Muscle layer of colon (tissue), 2 donors: Measurements from ENCODE around the gene ERO1B.
"Not testable (repeated sequence)": the region's sequence is repeated elsewhere in the genome, so short reads cannot be mapped to it uniquely, and the experiment has no call there.

ENCODE experiments used
- H3K27ac ChIP-seq: one replicate; pipeline ENCODE4 v1.7.0; 2013; ENCODE audit warnings: low read depth, mild to moderate bottlenecking, low read length, moderate library complexity
- H3K27me3 ChIP-seq, 2 donors: one replicate each; pipeline ENCODE4 v1.7.0; 2013; ENCODE audit warnings: low read length in 2 of 2, mild to moderate bottlenecking in 2 of 2; ENCODE audit not compliant: insufficient read depth in 2 of 2, control insufficient read depth in 1 of 2
- H3K36me3 ChIP-seq: one replicate; pipeline ENCODE4 v1.7.0; 2013; ENCODE audit warnings: mild to moderate bottlenecking, low read length; ENCODE audit not compliant: insufficient read depth
- H3K4me1 ChIP-seq: one replicate; pipeline ENCODE4 v1.7.0; 2013; ENCODE audit warnings: mild to moderate bottlenecking, low read length; ENCODE audit not compliant: insufficient read depth
- H3K4me3 ChIP-seq, 2 donors: one replicate each; pipeline ENCODE4 v1.7.0; 2013; ENCODE audit warnings: low read length in 2 of 2, low read depth in 1 of 2, mild to moderate bottlenecking in 1 of 2, moderate library complexity in 1 of 2
- H3K9ac ChIP-seq: one replicate; pipeline ENCODE4 v1.7.0; 2013; ENCODE audit warnings: low read length
- H3K9me3 ChIP-seq: one replicate; pipeline ENCODE4 v1.7.0; 2013; ENCODE audit warnings: mild to moderate bottlenecking, low read length
- donor health status: abdominal sarcoma.
- donor health status: Adenocarcinoma of cecum.

ERO1B gene

GRCh38 chr1:236315092-236315491, 33.3 kb upstream of the ERO1B start:
- Histone ChIP-seq H3K4me3 (no peak overlapping the region), H3K9ac (no peak overlapping the region), H3K36me3 (no peaks in the 10 kb centered on the region), H3K9me3 (no peaks in the 10 kb centered on the region), H3K27me3 (no peaks in the 10 kb centered on the region), H3K27ac (no peak overlapping the region), H3K4me1 (no peaks in the 10 kb centered on the region)

- H3K36me3 ChIP-seq, H3K4me3 ChIP-seq, H3K27ac ChIP-seq, H3K4me1 ChIP-seq, H3K27me3 ChIP-seq, H3K9ac ChIP-seq, H3K9me3 ChIP-seq: not testable (repeated sequence)
Observed at GRCh38 chr1:236314050-236314449, 32.3 kb upstream of the ERO1B start.

- Histone ChIP-seq H3K27ac (no peak overlapping the region), H3K27me3 (no peaks in the 10 kb centered on the region), H3K9me3 (no peaks in the 10 kb centered on the region), H3K36me3 (no peaks in the 10 kb centered on the region), H3K9ac (no peak overlapping the region), H3K4me1 (no peaks in the 10 kb centered on the region), H3K4me3 (no peak overlapping the region)
Observed at GRCh38 chr1:236313427-236313826, 31.7 kb upstream of the ERO1B start.

DNA sequence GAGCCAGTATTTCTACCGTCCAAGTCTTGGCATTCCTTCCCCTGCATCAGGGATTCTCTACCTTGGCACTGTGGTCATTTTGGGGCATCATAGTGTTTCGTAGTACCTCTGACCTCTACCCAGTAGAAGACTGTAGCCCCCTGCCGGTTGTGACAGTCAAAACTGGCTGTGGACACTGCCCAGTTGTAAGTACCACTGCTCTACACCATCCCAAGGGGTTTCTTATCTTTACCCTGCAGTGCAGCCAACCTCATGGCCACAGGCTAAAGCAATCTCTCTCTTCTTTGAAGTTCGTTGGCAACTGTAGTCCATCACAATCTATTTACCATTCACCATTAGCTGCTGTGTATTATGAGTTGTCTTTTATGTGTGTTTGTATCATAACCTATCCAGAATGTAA, 29.3 kb upstream of the ERO1B start:
- H3K27ac ChIP-seq: no peak overlapping the region
- no peaks in the 10 kb centered on the region for H3K36me3 ChIP-seq
- no peak overlapping the region for H3K9ac ChIP-seq
- no peaks in the 10 kb centered on the region for H3K27me3 ChIP-seq
- no peaks in the 10 kb centered on the region for H3K4me1 ChIP-seq
- no peaks in the 10 kb centered on the region for H3K9me3 ChIP-seq
- no peak overlapping the region for H3K4me3 ChIP-seq

- Histone ChIP-seq H3K27me3 (no peaks in the 10 kb centered on the region), H3K9ac (no peak overlapping the region), H3K36me3 (no peaks in the 10 kb centered on the region), H3K27ac (no peak overlapping the region), H3K4me1 (no peaks in the 10 kb centered on the region), H3K9me3 (no peaks in the 10 kb centered on the region), H3K4me3 (no peak overlapping the region)
Observed at GRCh38 chr1:236308827-236309226, 27.1 kb upstream of the ERO1B start.

DNA sequence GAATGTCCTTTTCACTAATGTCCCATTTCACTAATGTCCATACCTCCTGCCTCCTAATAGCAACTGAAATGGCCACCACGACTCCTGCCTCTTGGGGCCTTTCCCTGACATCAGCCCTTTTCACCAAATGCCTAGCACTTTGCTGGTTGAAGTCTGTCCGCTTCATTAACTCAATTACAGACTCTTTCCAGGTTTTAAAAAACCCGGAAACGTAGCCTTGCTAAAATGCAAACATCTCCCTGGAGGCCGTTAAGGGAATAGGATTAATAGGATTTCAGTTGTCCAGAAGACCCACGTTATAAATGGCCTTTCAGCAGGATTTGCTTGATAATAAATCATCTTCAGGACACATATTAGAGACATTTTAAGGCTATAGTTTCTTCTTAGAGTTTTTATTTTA, 25.7 kb upstream of the ERO1B start:
- Histone ChIP-seq H3K36me3 (no peaks in the 10 kb centered on the region), H3K9me3 (no peaks in the 10 kb centered on the region), H3K4me3 (no peak overlapping the region), H3K27ac (no peak overlapping the region), H3K9ac (no peak overlapping the region), H3K27me3 (no peaks in the 10 kb centered on the region), H3K4me1 (no peaks in the 10 kb centered on the region)

DNA sequence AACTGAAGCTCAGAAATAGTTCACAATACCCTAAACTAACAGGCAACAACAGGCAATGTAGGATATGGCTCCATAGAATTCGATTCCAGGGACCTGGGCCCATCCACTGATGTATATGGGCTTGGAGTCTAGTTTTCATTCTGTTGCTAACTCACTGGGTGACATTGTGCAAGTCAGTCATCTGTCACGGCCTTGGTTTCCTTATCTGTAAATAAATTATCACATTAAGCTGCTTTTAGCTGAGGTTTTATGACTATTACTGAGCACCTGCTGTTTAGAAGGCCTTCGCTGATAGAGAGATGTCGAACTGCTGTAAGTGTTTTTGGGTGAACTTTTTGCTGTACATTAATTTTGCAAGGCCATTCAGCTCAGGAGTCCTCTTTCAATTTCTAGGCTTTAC, 22.9 kb upstream of the ERO1B start:
- no peaks in the 10 kb centered on the region for H3K9me3 ChIP-seq
- H3K27ac ChIP-seq: no peak overlapping the region
- no peaks in the 10 kb centered on the region for H3K27me3 ChIP-seq
- H3K4me3 ChIP-seq: no peak overlapping the region
- H3K36me3 ChIP-seq: no peaks in the 10 kb centered on the region
- H3K4me1 ChIP-seq: no peaks in the 10 kb centered on the region
- H3K9ac ChIP-seq: no peak overlapping the region

DNA sequence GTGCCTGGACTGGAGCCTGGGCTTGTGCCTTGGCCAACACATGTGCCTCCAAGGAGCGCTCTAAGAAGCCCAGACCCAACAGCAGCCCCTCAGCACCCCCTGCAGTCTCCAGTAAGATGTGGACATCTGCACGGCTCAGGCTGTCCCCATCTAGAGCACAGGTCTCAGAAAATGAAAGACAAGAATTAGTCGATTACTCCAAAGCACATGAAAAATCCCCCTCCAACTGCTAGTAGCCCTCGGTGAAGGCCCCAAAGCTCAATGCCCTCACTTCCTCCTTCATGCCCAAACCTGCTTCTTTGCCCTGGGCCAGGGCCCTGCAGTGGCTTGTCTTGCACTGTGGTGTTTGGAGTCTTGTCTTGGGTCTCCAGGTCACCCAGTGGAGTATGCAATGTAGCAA, 21.9 kb upstream of the ERO1B start:
- no peaks in the 10 kb centered on the region for H3K36me3 ChIP-seq
- H3K27ac ChIP-seq: no peak overlapping the region
- H3K4me3 ChIP-seq: no peak overlapping the region
- no peak overlapping the region for H3K9ac ChIP-seq
- no peaks in the 10 kb centered on the region for H3K27me3 ChIP-seq
- no peaks in the 10 kb centered on the region for H3K9me3 ChIP-seq
- H3K4me1 ChIP-seq: no peaks in the 10 kb centered on the region

- no peak overlapping the region for H3K9ac ChIP-seq
- no peaks in the 10 kb centered on the region for H3K27me3 ChIP-seq
Observed at GRCh38 chr1:236302941-236303340, 21.2 kb upstream of the ERO1B start.

DNA sequence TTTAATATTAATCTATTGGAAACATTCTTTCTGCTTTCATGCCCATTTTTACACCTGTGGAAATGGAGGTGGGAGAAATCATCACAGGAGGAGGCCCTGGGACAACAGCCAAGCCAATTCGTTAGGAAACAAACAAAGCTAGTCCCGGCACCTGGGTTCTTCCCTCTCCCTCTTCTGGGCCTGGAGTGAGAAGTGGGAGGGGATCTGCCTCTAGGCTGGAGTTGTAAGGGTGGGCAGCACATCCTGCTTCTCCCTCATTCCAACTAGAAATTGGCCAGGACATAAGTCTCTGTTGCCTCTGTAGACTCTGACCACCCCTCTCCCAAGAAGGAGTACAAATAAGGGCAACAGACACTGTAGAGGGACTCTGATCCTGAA, 20.2 kb upstream of the ERO1B start:
- no peak overlapping the region for H3K27ac ChIP-seq

More at GRCh38 chr1:236302941-236303340, 21.2 kb upstream of the ERO1B start:
- H3K9me3 ChIP-seq: no peaks in the 10 kb centered on the region
- no peaks in the 10 kb centered on the region for H3K4me1 ChIP-seq
- no peak overlapping the region for H3K27ac ChIP-seq
- H3K36me3 ChIP-seq: no peaks in the 10 kb centered on the region
- H3K4me3 ChIP-seq: no peak overlapping the region

DNA sequence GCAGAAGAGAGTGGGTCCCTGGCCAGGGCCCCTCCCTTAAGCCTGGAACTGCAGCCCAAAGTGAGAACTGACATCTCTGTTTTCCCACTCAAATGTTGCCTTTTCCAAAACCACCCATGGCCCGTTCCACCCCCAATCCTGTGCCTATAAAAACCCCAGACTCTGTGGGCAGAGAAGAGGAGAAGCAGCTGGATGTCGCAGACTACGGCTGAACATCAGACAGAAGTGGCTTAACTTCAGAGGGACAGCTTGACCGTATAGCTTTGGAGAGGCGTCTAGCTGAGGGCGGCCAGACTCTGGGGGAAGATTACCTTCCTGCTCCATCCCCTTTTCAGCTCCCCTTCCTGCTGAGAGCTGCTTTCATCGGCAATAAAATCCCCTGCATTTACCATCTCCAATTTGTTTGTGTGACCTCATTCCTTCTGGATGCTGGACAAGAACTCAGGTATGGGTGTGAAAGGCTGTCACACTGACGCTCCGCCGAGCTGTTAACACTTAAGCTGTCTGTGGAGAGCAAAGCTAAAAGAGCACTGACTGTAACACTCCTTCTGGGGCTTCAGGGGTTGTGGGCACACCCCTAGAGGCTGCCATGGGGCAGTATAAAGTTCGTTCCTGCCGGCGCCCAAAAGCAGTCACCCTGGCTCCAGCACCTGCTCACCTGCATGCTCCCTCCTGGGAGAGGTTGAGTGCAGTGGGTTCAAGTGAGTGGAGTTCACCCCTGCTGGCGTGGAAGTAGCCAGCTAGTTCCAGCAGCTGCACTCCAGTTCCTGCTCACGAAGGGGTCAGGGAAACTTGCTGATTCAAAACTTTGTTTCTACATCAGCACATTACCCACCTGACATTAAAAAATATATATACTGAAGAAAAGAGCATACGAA, 19.6 kb upstream of the ERO1B start:
- Histone ChIP-seq H3K27me3 (no peaks in the 10 kb centered on the region), H3K9ac (no peak overlapping the region), H3K4me1 (no peaks in the 10 kb centered on the region), H3K36me3 (no peaks in the 10 kb centered on the region), H3K4me3 (no peak overlapping the region), H3K27ac (no peak overlapping the region), H3K9me3 (no peaks in the 10 kb centered on the region)

More for the DNA sequence above, 20.2 kb upstream of the ERO1B start:
- no peak overlapping the region for H3K9ac ChIP-seq
- no peaks in the 10 kb centered on the region for H3K4me1 ChIP-seq
- H3K9me3 ChIP-seq: no peaks in the 10 kb centered on the region
- H3K36me3 ChIP-seq: no peaks in the 10 kb centered on the region
- no peaks in the 10 kb centered on the region for H3K27me3 ChIP-seq
- no peak overlapping the region for H3K4me3 ChIP-seq

DNA sequence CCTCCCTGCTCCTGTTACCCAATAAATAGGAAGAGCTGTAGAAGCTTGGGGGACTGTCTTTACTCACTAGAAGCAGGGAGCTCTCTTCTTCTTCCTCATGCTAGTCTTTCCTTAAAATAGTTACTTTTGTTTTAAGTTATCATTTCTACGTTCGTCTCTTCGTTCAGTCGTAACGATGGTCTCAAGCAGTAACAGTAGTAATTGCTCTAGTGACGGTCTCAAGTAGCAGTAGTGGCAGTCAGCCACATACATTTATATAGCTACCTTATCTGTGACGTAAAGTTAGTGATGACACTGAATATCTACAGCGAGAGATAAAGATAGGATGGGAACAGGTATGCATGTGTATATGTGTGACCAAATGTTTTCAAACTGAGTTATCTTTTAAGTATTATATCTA, 15.4 kb upstream of the ERO1B start:
- Histone ChIP-seq H3K9ac (no peak overlapping the region), H3K36me3 (no peaks in the 10 kb centered on the region), H3K9me3 (no peaks in the 10 kb centered on the region), H3K27ac (no peak overlapping the region), H3K27me3 (no peaks in the 10 kb centered on the region), H3K4me3 (no peak overlapping the region), H3K4me1 (no peaks in the 10 kb centered on the region)
